HG03139 (cell line): Measurements from ENCODE around the gene DCTN2.

Experiments used
- ATAC-seq: cut with Tn5 transposase; IDR thresholded peaks from one replicate; pipeline ENCODE4 v1.9.1; 2021; ENCODE audit not compliant: unreplicated experiment

Gene DCTN2

DNA sequence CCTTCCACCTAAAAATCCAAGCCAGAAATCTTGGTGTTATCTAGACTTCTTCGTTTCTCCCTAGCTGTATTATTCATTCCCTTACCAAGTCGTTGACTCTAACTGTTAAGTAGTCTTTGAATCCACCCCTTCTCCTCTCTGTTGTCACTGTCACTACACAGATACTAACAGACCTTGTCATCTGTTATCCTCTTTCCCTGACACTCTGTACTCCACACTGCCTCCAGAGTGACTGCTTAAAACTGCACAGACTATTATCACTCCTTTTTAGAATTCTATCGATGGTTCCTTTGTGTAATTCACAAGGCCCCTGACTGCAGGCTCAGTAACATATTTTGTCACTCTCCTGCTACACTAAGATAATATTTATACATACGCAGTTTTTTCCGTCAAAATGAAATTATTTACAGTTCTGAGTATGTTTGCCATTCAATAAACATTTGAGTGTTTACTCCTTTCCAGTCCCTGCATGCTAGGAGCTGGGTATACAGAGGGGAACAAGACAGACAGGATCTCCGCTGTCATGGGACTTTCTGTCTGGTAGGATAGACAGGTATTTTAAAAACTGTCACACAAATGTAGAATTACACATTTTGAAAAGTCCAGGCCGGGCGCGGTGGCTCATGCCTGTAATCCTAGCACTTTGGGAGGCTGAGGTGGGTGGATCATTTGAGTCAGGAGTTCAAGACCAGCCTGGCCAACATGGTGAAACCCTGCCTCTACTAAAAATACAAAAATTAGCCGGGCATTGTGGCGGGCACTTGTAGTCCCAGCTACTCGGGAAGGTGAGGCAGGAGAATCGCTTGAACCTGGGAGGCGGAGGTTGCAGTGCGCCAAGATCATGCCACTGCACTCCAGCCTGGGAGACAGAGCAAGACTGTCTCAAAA, 55.4 kb downstream of the DCTN2 start:
- ATAC-seq = no peak

DNA sequence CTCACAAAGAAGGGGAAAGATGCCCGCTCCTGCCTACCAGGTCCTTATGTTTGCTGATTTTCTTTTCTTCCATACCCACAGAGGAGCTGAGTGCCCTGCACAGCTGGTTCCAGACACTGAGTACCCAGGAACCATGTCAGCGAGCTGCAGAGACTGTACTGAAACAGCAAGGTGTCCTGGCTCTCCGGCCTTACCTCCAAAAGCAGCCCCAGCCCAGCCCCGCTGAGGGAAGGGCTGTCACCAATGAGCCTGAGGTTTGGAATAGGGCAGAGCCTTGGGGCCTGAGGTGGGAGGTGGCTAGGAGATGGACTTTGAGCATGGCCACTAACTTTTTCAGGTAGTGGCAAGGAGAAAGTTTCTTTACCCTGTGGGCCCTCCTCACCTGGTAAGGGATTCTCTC, 56.9 kb downstream of the DCTN2 start:
- ATAC-seq = no peak

DNA sequence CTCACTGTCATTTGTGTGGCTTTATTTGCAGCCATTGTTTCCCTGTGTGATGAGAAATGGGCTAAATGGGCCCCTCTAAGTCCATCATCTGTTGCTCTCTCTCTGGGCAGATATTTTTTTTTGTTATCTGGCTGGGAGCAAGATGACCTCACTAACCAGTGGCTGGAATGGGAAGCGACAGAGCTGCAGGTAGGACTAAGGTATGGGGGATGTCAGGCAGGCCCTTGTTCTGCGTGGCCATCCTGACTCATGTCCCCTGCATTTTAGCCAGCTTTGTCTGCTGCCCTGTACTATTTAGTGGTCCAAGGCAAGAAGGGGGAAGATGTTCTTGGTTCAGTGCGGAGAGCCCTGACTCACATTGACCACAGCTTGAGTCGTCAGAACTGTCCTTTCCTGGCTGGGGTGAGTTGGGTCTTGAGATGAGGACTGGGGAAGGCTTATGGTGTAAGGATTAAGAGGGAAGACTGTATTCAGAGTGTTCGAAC, 57.8 kb downstream of the DCTN2 start:
- no peak for ATAC-seq

DNA sequence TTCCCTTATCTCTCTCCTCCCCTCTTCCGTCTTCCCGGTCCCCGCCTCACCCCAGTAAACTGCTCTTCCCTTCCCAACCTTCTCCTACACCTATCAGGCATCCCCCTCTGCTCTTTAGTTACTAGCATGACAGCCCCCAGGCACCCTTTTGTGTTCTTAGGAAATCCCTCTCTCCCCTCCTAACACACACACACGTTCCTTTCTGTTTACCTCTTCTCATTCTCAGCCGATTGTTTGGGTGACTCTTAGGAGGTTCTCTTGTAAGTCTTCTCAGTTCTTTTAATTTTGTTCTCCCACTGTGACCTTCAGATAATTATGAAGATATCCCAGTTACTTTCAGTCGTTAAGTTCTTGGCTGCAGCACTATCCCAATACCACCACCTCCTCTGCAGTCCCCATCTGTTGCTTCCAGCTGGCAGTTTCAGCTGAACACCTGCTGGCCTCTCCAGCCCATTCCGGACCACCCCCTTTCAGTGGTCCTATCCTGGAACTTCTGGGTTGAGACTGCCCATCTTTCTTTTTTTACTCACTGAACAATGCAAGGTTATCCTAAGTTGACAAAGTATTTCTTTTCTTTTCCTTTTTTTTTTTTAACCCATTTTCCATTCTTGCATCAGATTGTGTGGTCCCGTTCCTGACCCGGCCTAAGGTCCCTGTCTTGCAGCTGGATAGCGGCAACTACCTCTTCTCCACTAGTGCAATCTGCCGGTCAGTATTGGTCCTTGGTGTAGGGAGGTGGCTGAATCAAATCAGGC, 58.4 kb downstream of the DCTN2 start:
- ATAC-seq = no peak

DNA sequence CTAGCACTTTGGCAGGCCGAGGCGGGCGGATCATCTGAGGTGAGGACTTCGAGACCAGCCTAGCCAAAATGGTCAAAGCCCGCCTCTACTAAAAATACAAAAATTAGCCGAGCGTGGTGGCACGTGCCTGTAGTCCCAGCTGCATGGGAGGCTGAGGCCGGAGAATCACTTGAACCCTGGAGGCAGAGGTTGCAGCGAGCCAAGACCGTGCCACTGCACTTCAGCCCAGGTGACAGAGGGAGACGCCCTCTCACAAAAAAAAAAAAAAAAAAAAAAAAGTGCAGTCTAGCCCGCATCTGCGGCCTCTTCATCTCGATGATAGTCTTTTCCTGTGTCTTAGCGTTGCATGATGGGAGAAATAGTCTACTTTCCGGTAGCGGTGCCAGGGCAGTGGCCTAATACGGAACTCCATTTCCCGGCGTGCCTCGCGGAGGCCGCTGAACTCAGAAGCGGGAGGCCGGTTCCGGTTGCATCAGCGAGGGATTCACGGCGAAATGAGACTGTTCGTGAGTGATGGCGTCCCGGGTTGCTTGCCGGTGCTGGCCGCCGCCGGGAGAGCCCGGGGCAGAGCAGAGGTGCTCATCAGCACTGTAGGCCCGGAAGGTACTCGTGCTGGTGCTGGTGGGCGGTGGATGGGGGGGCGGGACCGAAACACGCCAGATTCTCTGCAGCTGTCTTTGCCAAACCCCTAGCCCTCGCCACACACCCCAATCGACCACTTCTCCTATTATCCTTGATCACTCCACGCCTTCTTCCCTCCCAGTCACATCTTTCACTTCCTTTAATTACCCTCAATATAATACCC, 59.2 kb downstream of the DCTN2 start, which contains the start of gene MARS1:
TSS of gene MARS1 (plus strand) at position 472 of the 805 bp plus-strand sequence. CDS start at position 495, 23 bp downstream.
- peak; percentile 95 for ATAC-seq

DNA sequence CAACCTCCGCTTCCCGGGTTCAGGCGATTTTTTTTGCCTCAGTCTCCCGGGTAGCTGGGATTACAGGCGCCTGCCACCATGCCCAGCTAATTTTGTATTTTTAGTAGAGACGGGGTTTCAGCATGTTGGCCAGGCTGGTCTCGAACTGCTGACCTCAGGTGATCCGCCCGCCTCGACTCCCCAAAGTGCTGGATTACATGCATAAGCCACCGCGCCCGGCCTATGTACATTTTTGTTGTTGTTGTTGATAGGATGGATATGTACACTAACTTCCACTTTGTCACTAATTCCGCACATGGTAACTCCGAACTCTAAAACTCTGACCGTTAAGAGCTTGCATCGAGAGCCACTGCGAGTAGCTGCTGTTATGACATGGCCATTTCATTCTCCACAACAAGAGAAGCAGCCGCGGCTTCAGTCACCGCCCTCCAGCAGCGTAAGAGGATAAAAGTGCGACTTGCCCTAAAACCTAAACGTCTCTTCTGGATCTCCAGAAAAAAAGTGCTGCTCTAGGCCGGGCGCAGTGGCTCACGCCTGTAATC, 59.9 kb downstream of the DCTN2 start:
- no peak for ATAC-seq

DNA sequence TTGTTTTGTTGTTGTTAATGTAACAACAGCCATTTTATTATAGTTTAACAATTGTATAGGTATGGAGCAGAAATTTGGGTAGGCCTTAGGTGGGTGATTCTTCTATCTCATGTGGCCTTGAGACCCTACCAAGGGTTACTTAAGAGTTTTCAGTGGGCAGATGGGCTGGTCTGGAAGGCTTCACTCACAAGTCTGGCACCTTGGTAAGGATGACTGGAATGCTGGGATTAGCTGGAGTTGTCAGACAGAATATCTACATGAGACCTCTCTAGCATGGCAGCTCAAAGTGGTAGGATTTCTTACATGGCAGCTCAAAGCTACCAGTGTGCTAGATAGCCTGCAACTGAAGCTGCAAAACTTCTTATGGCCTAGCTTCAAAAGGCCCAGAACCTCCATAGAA, 61.3 kb downstream of the DCTN2 start:
- no peak for ATAC-seq

DNA sequence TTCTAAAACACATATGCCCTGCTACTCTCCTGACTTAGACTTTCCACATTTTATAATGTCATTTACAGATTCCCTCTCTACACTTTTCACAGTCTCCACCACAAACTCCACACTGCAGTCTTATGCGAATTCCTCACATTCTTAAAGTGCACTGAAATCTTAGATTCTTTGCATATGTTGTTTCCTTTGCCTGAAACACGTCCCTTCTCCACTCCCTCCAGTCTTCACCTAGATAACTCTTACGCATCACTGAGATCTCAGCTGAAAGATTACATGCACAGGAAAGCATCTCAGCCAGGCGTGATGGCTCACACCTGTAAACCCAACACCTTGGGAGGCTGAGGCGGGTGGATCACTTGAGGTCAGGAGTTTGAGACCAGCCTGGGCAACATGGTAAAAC, 63.5 kb downstream of the DCTN2 start:
- ATAC-seq = no peak

DNA sequence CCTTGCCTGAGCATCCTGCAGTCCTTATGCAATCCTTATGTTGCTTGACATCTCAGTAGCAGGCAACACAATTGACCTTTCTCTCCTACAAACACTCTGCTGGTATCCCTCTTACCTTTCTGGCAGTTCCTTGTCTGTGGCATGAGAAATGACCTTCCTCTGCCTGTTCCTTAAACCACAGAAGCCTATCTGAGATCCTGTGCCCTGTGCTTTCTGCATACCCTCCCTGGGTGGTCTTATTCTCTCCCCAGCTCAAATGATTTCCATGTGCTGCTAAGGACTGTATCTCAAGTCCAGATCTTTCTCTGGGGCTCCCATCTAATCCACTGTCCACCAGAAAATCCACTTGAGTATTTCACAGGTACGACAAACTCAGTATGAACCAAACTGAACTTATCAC, 65.3 kb downstream of the DCTN2 start:
- ATAC-seq = no peak
